CD4-positive, alpha-beta T cell (primary cell): ENCODE measurements around the gene SEPTIN1. TPM values are rescaled to one million over a fixed set of nuclear protein-coding genes. Genes with fewer than 3 reads are reported as not detected.

Experiments used
- ATAC-seq: fragments of 200-7000 bp; cut with Tn5 transposase; one replicate; pipeline ENCODE4 v1.10.0; 2022; ENCODE audit warnings: mild to moderate bottlenecking; ENCODE audit not compliant: poor library complexity
- CTCF ChIA-PET: fragments of 350-600 bp; sonication (Branson Sonifier 250); formaldehyde crosslinking; loops from one replicate; lab custom pipeline; 2021; ENCODE audit warnings: antibody characterized with exemption, inconsistent platforms; lab: Charles Lee
- POLR2A ChIA-PET: fragments of 350-600 bp; sonication (Branson Sonifier 250); formaldehyde crosslinking; loops from one replicate; lab custom pipeline; 2021; ENCODE audit warnings: antibody characterized with exemption, inconsistent platforms; lab: Charles Lee
- DNase-seq, 14 experiments: peaks; one replicate each; pipeline ENCODE4 v3.0.0-alpha.2; 2013 to 2020; ENCODE audit warnings: mixed read lengths in 2 of 14
- H3K27ac ChIP-seq, 2 donors: one replicate each; pipeline versions ENCODE4 v1.5.1 to v1.7.0; 2013; ENCODE audit warnings: low read length in 2 of 2, low read depth in 1 of 2, mild to moderate bottlenecking in 1 of 2
- H3K27me3 ChIP-seq, 2 experiments: 1 replicate in 1 of 2; 2 replicates in 1 of 2; pipeline versions ENCODE4 v1.6.1 to v1.7.0; 2013; ENCODE audit warnings: low read length in 2 of 2, control low read depth in 1 of 2, mild to moderate bottlenecking in 1 of 2, moderate library complexity in 1 of 2; ENCODE audit not compliant: insufficient read depth in 2 of 2, control insufficient read depth in 1 of 2
- H3K36me3 ChIP-seq: one replicate; pipeline ENCODE4 v1.6.1; 2013; ENCODE audit warnings: low read length, control low read depth; ENCODE audit not compliant: insufficient read depth
- H3K4me1 ChIP-seq: one replicate; pipeline ENCODE4 v1.6.1; 2013; ENCODE audit warnings: low read length, control low read depth; ENCODE audit not compliant: insufficient read depth
- H3K4me3 ChIP-seq: one replicate; pipeline ENCODE4 v1.5.1; 2013; ENCODE audit warnings: mild to moderate bottlenecking, low read length, moderate library complexity
- H3K9me3 ChIP-seq, 2 experiments: 1 replicate in 1 of 2; 2 replicates in 1 of 2; pipeline versions ENCODE4 v1.6.1 to v1.7.0; 2013; ENCODE audit warnings: low read length in 2 of 2, mild to moderate bottlenecking in 2 of 2, control low read depth in 1 of 2, moderate library complexity in 1 of 2; ENCODE audit not compliant: control insufficient read depth in 1 of 2, insufficient read depth in 1 of 2
- H3K27ac Mint-ChIP-seq: one replicate; pipeline ENCODE4 v1.8.0; 2020; ENCODE audit warnings: mixed read lengths
- H3K27me3 Mint-ChIP-seq: one replicate; pipeline ENCODE4 v1.8.0; 2021; ENCODE audit warnings: mixed read lengths
- H3K36me3 Mint-ChIP-seq: one replicate; pipeline ENCODE4 v1.8.0; 2021; ENCODE audit warnings: low read depth, mixed read lengths
- H3K4me1 Mint-ChIP-seq: one replicate; pipeline ENCODE4 v1.8.0; 2021; ENCODE audit warnings: low read depth, mixed read lengths
- H3K4me3 Mint-ChIP-seq: one replicate; pipeline ENCODE4 v1.8.0; 2020; ENCODE audit warnings: mild to moderate bottlenecking, mixed read lengths
- H3K9me3 Mint-ChIP-seq: one replicate; pipeline ENCODE4 v1.8.0; 2020; ENCODE audit warnings: mixed read lengths
- intact Hi-C, 2 experiments: fragments of 100-400 bp; cut with DNase I in 1 of 2; cut with micrococcal nuclease in 1 of 2; formaldehyde crosslinking; loops; one replicate each; pipeline versions ENCODE4 v1.15.1 to v1.9.0; 2023 to 2025; cut with DNase I, micrococcal nuclease
- total RNA-seq, 174 experiments: library from RNA in 2 of 174; stranded (reverse) in 2 of 174; gene quantifications; one replicate each; pipeline ENCODE4 v1.2.3 and lab custom pipeline; 2021 to 2026
- TF ChIP-seq, protein P1 (sequence below): fragments of 200-600 bp; IDR thresholded peaks from one replicate; pipeline ENCODE4 v1.8.0; 2022; ENCODE audit warnings: antibody characterized with exemption, mild to moderate bottlenecking

SEPTIN1 gene
- total RNA-seq, 2 experiments from 2014 or later, result 161 to 163 TPM

DNA sequence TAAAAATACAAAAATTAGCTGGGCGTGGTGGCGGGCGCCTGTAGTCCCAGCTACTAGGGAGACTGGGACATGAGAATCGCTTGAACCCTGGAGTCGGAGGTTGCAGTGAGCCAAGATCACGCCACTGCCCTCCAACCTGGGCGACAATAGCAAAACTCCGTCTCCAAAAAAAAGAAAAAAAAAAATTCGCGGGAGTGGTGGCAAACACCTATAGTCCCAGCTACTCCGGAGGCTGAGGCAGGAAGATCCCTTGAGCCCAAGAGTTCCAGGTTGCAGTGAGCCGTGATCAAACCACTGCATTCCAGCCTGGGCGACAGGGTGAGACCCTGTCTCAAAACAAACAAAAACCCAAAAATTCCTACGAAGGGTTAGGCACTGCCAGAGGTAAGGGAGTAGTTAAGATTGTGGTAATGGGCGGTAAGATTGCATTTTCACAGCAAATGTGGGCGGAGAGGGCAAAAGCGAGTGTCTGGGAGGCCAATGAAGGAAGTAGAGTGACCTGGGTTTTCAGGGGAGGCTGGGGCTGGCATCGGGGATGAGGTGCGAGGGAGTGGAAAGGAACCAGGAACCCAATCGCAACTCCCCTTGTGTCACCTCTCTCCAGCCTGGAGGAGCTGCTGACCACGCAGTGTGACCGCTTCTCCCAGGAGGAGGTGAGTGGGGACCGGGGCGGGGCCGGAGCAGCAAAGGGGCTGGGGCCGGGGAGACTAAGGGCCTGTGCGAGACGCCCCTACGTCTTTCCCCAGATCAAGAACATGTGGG lies 5.1 kb downstream of the SEPTIN1 start:
- peaks cover 67% of the 10 kb centered on the region for H3K4me1 ChIP-seq
- Mint-ChIP-seq H3K9me3 (no peaks in the 10 kb centered on the region), H3K4me3 (peak overlapping the region; percentile 99), H3K27ac (peak overlapping the region; percentile 100), H3K36me3 (peaks cover 37% of the 10 kb centered on the region), H3K4me1 (peaks cover 49% of the 10 kb centered on the region), H3K27me3 (no peaks in the 10 kb centered on the region)
- no peak for DNase-seq
- H3K36me3 ChIP-seq, result peaks cover 25% of the 10 kb centered on the region
- CTCF ChIA-PET, result interaction anchor here (3.7 kb wide), 1 partner anchor 32 kb away, joined by 14 read pairs; no protein-coding TSS in a partner anchor
- no peaks in the 10 kb centered on the region for H3K9me3 ChIP-seq
- no peaks in the 10 kb centered on the region for H3K27me3 ChIP-seq
- TF ChIP-seq, protein P1, sequence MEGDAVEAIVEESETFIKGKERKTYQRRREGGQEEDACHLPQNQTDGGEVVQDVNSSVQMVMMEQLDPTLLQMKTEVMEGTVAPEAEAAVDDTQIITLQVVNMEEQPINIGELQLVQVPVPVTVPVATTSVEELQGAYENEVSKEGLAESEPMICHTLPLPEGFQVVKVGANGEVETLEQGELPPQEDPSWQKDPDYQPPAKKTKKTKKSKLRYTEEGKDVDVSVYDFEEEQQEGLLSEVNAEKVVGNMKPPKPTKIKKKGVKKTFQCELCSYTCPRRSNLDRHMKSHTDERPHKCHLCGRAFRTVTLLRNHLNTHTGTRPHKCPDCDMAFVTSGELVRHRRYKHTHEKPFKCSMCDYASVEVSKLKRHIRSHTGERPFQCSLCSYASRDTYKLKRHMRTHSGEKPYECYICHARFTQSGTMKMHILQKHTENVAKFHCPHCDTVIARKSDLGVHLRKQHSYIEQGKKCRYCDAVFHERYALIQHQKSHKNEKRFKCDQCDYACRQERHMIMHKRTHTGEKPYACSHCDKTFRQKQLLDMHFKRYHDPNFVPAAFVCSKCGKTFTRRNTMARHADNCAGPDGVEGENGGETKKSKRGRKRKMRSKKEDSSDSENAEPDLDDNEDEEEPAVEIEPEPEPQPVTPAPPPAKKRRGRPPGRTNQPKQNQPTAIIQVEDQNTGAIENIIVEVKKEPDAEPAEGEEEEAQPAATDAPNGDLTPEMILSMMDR, result no peak
- POLR2A ChIA-PET, result interaction anchor here (1.0 to 7.3 kb wide), 18 partner anchors 7 to 765 kb away, joined by 3 to 153 read pairs (median 8); partner anchors contain the start of genes ALDOA, CD2BP2, CORO1A and DCTPP1
- H3K27ac ChIP-seq, result peak overlapping the region; percentile 100
- intact Hi-C loops, result loop anchor here in 1 of 2 experiments (10.0 kb wide), 1 partner anchor 548 kb away; the partner anchor contains the start of gene FBXL19
- ATAC-seq, result peak; percentile 0
- H3K4me3 ChIP-seq, result peak overlapping the region; percentile 71

DNA sequence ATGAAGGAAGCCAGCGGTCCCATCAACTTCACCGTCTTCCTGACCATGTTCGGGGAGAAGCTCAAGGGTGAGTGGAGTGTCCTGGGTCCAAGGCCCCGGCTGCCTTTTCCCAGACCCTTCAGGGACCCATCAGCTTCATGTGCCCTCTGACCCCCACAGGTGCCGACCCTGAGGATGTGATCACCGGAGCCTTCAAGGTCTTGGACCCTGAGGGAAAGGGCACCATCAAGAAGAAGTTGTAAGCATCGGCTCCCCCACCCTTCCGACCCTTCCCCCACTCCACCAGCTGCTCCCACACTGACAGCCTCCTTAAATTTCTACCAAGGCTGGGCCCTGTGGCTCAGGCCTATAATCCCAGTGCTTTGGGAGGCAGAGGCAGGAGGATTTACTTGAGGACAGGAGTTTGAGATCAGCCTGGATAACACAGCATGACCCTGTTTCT lies 5.9 kb downstream of the SEPTIN1 start:
- DNase-seq (peak in 1 of 14 experiments; percentile 38), ATAC-seq (no peak)
- Histone ChIP-seq H3K4me1 (peaks cover 67% of the 10 kb centered on the region), H3K27ac (peak overlapping the region; percentile 100), H3K4me3 (no peak overlapping the region), H3K27me3 (no peaks in the 10 kb centered on the region), H3K36me3 (peaks cover 25% of the 10 kb centered on the region), H3K9me3 (no peaks in the 10 kb centered on the region)
- Mint-ChIP-seq H3K27me3 (no peaks in the 10 kb centered on the region), H3K36me3 (peaks cover 35% of the 10 kb centered on the region), H3K9me3 (no peaks in the 10 kb centered on the region), H3K27ac (peak overlapping the region; percentile 100), H3K4me3 (no peak overlapping the region), H3K4me1 (peaks cover 51% of the 10 kb centered on the region)
- ChIA-PET POLR2A (interaction anchor here (1.6 to 2.6 kb wide), 3 partner anchors 21 to 766 kb away, joined by 3 to 20 read pairs (median 17); partner anchors contain the start of gene CD2BP2), CTCF (interaction anchor here (3.7 kb wide), 1 partner anchor 33 kb away, joined by 14 read pairs; no protein-coding TSS in a partner anchor)
- TF ChIP-seq, protein P1, result no peak
- intact Hi-C loops, result loop anchor here in 1 of 2 experiments (10.0 kb wide), 1 partner anchor 548 kb away; the partner anchor contains the start of gene FBXL19

DNA sequence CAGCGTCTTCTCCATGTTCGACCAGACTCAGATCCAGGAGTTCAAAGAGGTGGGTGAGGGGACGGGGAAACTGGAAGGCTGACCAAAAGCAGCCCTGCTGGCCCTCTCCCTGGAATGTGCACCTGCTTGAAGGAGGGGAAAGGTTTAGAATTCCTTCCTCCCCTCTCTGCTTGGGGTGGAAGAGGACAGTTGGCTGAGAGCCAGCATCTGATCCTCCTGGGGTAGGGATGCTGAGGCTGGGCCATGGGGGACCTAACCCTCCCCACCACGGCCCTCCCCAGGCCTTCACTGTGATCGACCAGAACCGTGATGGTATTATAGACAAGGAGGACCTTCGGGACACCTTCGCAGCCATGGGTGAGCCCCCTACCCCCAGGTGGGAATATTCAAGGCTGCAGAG lies 6.5 kb downstream of the SEPTIN1 start:
- ChIA-PET POLR2A (no interaction called here), CTCF (interaction anchor here (3.7 kb wide), 1 partner anchor 34 kb away, joined by 14 read pairs; no protein-coding TSS in a partner anchor)
- Mint-ChIP-seq H3K4me1 (peaks cover 51% of the 10 kb centered on the region), H3K36me3 (peaks cover 33% of the 10 kb centered on the region), H3K27me3 (no peaks in the 10 kb centered on the region), H3K27ac (peak overlapping the region; percentile 100), H3K4me3 (no peak overlapping the region), H3K9me3 (no peaks in the 10 kb centered on the region)
- H3K27ac ChIP-seq, result peak overlapping the region; percentile 100
- DNase-seq, result peak in 1 of 14 experiments; percentile 21
- intact Hi-C loops, result loop anchor here in 1 of 2 experiments (10.0 kb wide), 1 partner anchor 549 kb away; the partner anchor contains the start of gene FBXL19
- peaks cover 66% of the 10 kb centered on the region for H3K4me1 ChIP-seq
- no peaks in the 10 kb centered on the region for H3K9me3 ChIP-seq
- ATAC-seq, result no peak
- TF ChIP-seq, protein P1, result no peak
- H3K36me3 ChIP-seq, result peaks cover 24% of the 10 kb centered on the region
- no peak overlapping the region for H3K4me3 ChIP-seq
- no peaks in the 10 kb centered on the region for H3K27me3 ChIP-seq
